Iris pigment epithelial cell (primary cell): ENCODE data around the gene CELF5.
"Not testable (repeated sequence)": the region's sequence is repeated elsewhere in the genome, so short reads cannot be mapped to it uniquely, and the experiment has no call there.

ENCODE experiments used
- DNase-seq: peaks from one replicate; pipeline ENCODE4 v3.0.0-alpha.2; 2011; ENCODE audit warnings: low read depth

The CELF5 gene

GRCh38 chr19:3207461-3208242, 16.8 kb upstream of the CELF5 start:
- DNase-seq, result no peak

- DNase-seq, result no peak
Measured at GRCh38 chr19:3208317-3209207, 15.9 kb upstream of the CELF5 start.

- peak; percentile 21 for DNase-seq
Measured at GRCh38 chr19:3210347-3211017, 14.0 kb upstream of the CELF5 start.

GRCh38 chr19:3211191-3211590, 13.3 kb upstream of the CELF5 start:
- no peak for DNase-seq

GRCh38 chr19:3213159-3213558, 11.3 kb upstream of the CELF5 start:
- no peak for DNase-seq

- no peak for DNase-seq
Measured at GRCh38 chr19:3216874-3217273, 7.6 kb upstream of the CELF5 start.

GRCh38 chr19:3220576-3220975, 3.9 kb upstream of the CELF5 start:
- DNase-seq, result no peak

- DNase-seq, result not testable (repeated sequence)
Measured at GRCh38 chr19:3221576-3221975, 2.9 kb upstream of the CELF5 start.

- no peak for DNase-seq
Measured at GRCh38 chr19:3222709-3223108, 1.8 kb upstream of the CELF5 start.

- no peak for DNase-seq
Measured at GRCh38 chr19:3225169-3225485, 666 bp downstream of the CELF5 start.

- DNase-seq, result no peak
Measured at GRCh38 chr19:3225677-3226093, 1.2 kb downstream of the CELF5 start.

GRCh38 chr19:3227054-3227626, 2.7 kb downstream of the CELF5 start:
- DNase-seq, result no peak

GRCh38 chr19:3229346-3229743, 4.9 kb downstream of the CELF5 start:
- DNase-seq, result no peak

- no peak for DNase-seq
Measured at GRCh38 chr19:3229888-3230496, 5.5 kb downstream of the CELF5 start.

- DNase-seq, result no peak
Measured at GRCh38 chr19:3231288-3231687, 6.8 kb downstream of the CELF5 start.

GRCh38 chr19:3233116-3233515, 8.7 kb downstream of the CELF5 start:
- DNase-seq, result no peak

GRCh38 chr19:3233831-3234230, 9.4 kb downstream of the CELF5 start:
- DNase-seq, result no peak

- DNase-seq, result no peak
Measured at GRCh38 chr19:3234800-3235199, 10.3 kb downstream of the CELF5 start.

- DNase-seq, result not testable (repeated sequence)
Measured at GRCh38 chr19:3235604-3236003, 11.1 kb downstream of the CELF5 start.

- DNase-seq, result no peak
Measured at GRCh38 chr19:3236272-3236671, 11.8 kb downstream of the CELF5 start.

- DNase-seq, result no peak
Measured at GRCh38 chr19:3238066-3238561, 13.7 kb downstream of the CELF5 start.

GRCh38 chr19:3239367-3239766, 14.9 kb downstream of the CELF5 start:
- DNase-seq, result no peak
